ENCODE results near the gene TP53.

The TP53 gene

DNA sequence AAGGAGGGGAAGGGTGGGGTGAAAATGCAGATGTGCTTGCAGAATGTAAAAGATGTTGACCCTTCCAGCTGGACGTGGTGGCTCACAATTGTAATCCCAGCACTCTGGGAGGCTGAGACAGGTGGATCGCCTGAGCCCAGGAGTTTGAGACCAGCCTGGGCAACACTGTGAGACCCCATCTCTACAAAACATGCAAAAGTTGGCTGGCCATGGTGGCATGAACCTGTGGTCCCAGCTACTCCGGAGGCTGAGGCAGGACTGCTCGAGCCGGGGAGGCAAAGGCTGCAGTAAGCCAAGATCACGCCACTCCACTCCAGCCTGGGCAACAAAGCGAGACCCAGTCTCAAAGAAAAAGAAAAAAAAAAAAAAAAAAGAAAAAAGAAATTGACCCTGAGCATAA lies 18.8 kb downstream of the TP53 start:
- H3K36me3 ChIP-seq (ENCODE audit: control insufficient read depth in 2 of 2, insufficient read depth in 2 of 2, low read length in 2 of 2), result peaks cover 22 to 29% of the 10 kb centered on the region in 2 donors
- no peak overlapping the region for H3K4me3 ChIP-seq (ENCODE audit: low read length in 2 of 2)
- peaks cover 0 to 3% of the 10 kb centered on the region in 2 donors for H3K9me3 ChIP-seq (ENCODE audit: control insufficient read depth in 2 of 2, low read length in 2 of 2)
- H3K27me3 ChIP-seq (ENCODE audit: control insufficient read depth in 1 of 2, insufficient read depth in 2 of 2, low read length in 2 of 2), result no peaks in the 10 kb centered on the region
- H3K27ac ChIP-seq (ENCODE audit: low read length), result no peak overlapping the region
- peaks cover 2% of the 10 kb centered on the region for H3K4me1 ChIP-seq (ENCODE audit: control insufficient read depth, insufficient read depth, low read length)
- no peak overlapping the region for H3K9ac ChIP-seq (ENCODE audit: low read length in 2 of 2)

DNA sequence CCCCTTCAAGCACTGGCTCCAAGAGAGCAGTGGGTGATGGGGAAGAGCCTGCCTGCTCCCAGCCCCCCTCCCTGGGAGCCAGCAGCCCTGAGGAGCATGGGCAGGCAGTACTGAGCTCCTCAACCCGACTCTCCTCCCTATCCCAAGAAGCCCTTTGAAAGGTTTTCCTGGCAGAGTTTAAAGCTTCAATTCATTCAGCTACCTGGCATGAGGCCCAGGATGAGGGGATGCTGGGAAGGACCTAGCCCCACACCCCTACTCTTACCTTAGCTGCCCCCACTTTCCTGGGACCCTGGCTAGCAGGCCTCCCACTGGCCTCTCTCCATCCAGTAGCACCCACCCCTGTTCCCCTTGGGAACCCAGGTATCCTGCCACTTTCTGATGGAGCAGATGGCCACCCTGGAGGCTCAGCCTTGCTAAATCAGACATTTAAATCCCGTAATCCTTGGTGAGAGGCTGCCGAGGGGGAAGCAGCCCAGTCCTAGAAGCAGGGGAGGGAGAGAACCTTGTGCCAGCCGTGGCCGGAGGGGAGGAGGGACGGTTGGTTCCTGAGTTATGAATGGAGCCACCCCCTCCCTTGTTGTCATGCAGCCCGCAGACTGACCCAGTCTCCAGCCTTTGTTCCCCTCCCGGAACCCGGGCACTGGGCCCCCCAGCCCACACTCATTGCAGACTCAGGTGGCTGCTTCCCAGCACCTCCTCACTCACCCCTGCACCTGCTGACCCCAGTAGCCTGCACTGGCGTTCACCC lies 19.5 kb downstream of the TP53 start:
- peaks cover 2% of the 10 kb centered on the region for H3K4me1 ChIP-seq (ENCODE audit: control insufficient read depth, insufficient read depth, low read length)
- H3K9ac ChIP-seq (ENCODE audit: low read length in 2 of 2), result no peak overlapping the region
- H3K27me3 ChIP-seq (ENCODE audit: control insufficient read depth in 1 of 2, insufficient read depth in 2 of 2, low read length in 2 of 2), result no peaks in the 10 kb centered on the region
- peaks cover 19 to 24% of the 10 kb centered on the region in 2 donors for H3K36me3 ChIP-seq (ENCODE audit: control insufficient read depth in 2 of 2, insufficient read depth in 2 of 2, low read length in 2 of 2)
- H3K27ac ChIP-seq (ENCODE audit: low read length), result no peak overlapping the region
- no peak overlapping the region for H3K4me3 ChIP-seq (ENCODE audit: low read length in 2 of 2)
- no peaks in the 10 kb centered on the region for H3K9me3 ChIP-seq (ENCODE audit: control insufficient read depth in 2 of 2, low read length in 2 of 2)

DNA sequence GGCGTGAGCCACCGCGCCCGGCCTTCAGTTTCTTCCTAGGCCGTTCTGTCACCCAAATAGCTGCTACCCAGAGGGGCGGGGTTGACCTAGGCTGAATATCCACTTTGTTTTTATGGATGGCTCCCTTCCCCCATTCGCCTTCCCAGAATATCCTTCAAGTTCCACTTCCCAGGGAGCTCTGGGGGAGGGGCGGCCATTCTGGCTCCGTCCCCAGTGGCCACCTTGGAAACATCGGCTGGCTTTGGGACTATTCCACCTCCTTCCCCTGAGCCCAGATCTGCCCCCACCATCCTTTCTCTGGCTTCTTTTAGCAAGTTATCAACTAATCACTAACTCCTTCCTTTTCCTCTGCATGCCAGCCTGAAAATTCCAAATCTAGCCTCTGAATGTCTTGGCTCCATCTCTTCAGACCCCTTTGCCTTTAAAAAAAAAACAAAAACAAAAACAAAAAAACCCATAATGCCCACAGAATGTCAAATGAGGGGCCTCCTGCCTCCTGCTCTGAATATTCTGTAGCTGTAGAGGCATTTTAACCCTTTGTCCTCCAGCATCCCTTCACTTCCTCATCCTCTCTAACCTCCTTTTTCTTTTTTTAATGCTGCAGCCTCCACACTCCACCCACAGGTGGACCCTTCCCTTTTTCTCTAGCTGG lies 30.2 kb downstream of the TP53 start:
- H3K4me1 ChIP-seq (ENCODE audit: control insufficient read depth, insufficient read depth, low read length), result peaks cover 13% of the 10 kb centered on the region
- no peak overlapping the region for H3K4me3 ChIP-seq (ENCODE audit: low read length in 2 of 2)
- no peak overlapping the region for H3K9ac ChIP-seq (ENCODE audit: low read length in 2 of 2)
- peak overlapping the region; percentile 37 for H3K27ac ChIP-seq (ENCODE audit: low read length)
- no peaks in the 10 kb centered on the region for H3K36me3 ChIP-seq (ENCODE audit: control insufficient read depth in 2 of 2, insufficient read depth in 2 of 2, low read length in 2 of 2)
- H3K27me3 ChIP-seq (ENCODE audit: control insufficient read depth in 1 of 2, insufficient read depth in 2 of 2, low read length in 2 of 2), result peaks cover 0 to 4% of the 10 kb centered on the region in 2 donors
- no peaks in the 10 kb centered on the region for H3K9me3 ChIP-seq (ENCODE audit: control insufficient read depth in 2 of 2, low read length in 2 of 2)

DNA sequence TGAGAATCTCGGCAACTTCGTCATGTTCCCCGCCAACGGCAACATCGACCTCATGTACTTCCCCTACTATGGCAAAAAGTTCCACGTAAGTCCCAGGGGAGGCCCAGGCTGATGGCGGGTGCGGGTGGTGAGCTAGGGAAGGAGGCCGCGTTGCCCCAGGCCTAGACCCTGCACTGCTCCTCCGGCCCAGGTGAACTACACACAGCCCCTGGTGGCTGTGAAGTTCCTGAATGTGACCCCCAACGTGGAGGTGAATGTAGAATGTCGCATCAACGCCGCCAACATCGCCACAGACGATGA lies 31.8 kb downstream of the TP53 start:
- H3K4me3 ChIP-seq (ENCODE audit: low read length in 2 of 2), result no peak overlapping the region
- H3K4me1 ChIP-seq (ENCODE audit: control insufficient read depth, insufficient read depth, low read length), result peaks cover 25% of the 10 kb centered on the region
- H3K27me3 ChIP-seq (ENCODE audit: control insufficient read depth in 1 of 2, insufficient read depth in 2 of 2, low read length in 2 of 2), result peaks cover 0 to 13% of the 10 kb centered on the region in 2 donors
- H3K9me3 ChIP-seq (ENCODE audit: control insufficient read depth in 2 of 2, low read length in 2 of 2), result no peaks in the 10 kb centered on the region
- H3K36me3 ChIP-seq (ENCODE audit: control insufficient read depth in 2 of 2, insufficient read depth in 2 of 2, low read length in 2 of 2), result no peaks in the 10 kb centered on the region
- H3K27ac ChIP-seq (ENCODE audit: low read length), result no peak overlapping the region
- no peak overlapping the region for H3K9ac ChIP-seq (ENCODE audit: low read length in 2 of 2)

DNA sequence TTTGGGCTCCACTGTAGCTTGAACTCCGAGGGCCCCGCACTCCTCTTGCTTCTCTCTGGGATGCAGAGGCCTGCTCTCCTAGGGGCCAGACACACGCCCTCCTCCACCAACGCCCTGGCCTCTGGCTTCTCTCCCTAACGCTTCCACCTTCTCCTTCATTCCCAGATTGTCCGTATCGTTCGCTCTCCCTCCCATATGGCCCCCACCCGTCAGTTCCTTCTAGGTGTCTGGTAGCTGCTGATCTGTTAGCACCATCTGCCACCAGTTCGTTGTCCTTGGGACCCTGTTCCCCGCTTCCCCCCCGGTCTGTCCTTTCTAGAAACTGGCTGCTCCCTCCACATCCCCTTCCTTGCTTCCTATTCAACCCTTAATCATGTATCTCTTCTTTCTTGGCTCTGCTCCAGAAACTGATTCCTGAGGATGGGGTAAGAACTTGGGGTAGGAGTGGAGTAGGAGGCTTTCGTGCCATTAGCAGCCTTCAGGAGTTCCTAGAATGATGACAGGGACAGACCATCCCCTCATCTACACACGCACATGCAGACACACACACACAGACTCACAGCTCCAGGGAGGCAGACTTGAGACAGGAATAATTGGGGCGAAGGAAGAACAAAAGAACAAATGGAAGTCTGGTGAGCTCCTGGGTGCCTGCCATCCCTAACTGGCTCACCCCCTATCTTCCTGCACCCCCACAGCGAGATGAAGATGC lies 32.3 kb downstream of the TP53 start:
- Histone ChIP-seq H3K27me3 (ENCODE audit: control insufficient read depth in 1 of 2, insufficient read depth in 2 of 2, low read length in 2 of 2) (peaks cover 5 to 18% of the 10 kb centered on the region in 2 donors), H3K4me3 (ENCODE audit: low read length in 2 of 2) (no peak overlapping the region), H3K36me3 (ENCODE audit: control insufficient read depth in 2 of 2, insufficient read depth in 2 of 2, low read length in 2 of 2) (no peaks in the 10 kb centered on the region), H3K4me1 (ENCODE audit: control insufficient read depth, insufficient read depth, low read length) (peaks cover 30% of the 10 kb centered on the region), H3K9me3 (ENCODE audit: control insufficient read depth in 2 of 2, low read length in 2 of 2) (no peaks in the 10 kb centered on the region), H3K27ac (ENCODE audit: low read length) (no peak overlapping the region), H3K9ac (ENCODE audit: low read length in 2 of 2) (no peak overlapping the region)

DNA sequence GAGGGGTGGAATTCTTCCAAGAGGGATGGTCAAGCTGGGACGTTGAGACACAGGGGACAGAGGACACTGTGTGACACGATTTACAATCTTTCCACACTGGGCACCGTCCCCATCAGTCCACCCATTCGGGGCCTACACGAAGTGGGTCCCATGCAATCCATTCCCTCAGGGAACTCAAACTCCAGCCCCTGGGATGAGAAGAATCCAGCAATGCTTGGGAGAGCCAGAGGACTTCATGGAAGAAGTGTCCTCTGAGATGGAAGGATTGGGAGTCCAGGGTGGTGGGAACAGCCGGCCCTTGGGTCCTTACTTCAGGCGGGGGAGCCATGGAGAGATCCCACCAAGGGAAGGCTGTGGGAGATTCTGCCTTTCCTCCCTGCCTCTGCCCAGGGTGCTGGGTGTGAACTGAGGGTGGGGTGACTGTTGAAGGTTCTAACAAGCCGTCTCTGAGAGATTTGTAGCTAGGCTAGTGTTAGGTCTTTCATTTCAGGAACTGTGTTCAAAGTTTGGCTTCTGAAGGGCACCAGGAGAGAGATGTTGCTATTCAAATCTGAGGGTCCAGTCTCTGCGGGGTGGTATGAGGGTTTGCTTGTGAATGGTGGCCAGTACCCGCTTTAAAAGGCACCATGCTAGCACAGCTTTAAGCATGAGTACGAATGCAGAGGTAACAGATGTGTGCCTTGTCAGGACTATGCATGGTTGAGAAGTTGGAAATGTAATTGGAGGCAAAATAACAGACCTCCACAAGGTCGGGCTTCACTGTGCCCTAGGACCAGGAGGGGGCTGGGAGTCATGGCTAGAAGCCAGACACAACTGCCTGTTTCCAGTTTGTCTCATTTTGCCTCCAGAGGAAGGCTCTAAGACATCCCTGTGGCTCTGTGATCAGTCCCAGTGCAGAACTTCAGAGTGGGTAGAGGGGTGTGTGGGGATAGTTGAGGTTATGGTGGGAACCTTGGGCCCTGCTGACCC lies 34.6 kb downstream of the TP53 start:
- Histone ChIP-seq H3K4me3 (ENCODE audit: low read length in 2 of 2) (no peak overlapping the region), H3K27ac (ENCODE audit: low read length) (no peak overlapping the region), H3K27me3 (ENCODE audit: control insufficient read depth in 1 of 2, insufficient read depth in 2 of 2, low read length in 2 of 2) (peaks cover 9 to 21% of the 10 kb centered on the region in 2 donors), H3K4me1 (ENCODE audit: control insufficient read depth, insufficient read depth, low read length) (peaks cover 29% of the 10 kb centered on the region), H3K9ac (ENCODE audit: low read length in 2 of 2) (no peak overlapping the region), H3K9me3 (ENCODE audit: control insufficient read depth in 2 of 2, low read length in 2 of 2) (no peaks in the 10 kb centered on the region), H3K36me3 (ENCODE audit: control insufficient read depth in 2 of 2, insufficient read depth in 2 of 2, low read length in 2 of 2) (no peaks in the 10 kb centered on the region)

DNA sequence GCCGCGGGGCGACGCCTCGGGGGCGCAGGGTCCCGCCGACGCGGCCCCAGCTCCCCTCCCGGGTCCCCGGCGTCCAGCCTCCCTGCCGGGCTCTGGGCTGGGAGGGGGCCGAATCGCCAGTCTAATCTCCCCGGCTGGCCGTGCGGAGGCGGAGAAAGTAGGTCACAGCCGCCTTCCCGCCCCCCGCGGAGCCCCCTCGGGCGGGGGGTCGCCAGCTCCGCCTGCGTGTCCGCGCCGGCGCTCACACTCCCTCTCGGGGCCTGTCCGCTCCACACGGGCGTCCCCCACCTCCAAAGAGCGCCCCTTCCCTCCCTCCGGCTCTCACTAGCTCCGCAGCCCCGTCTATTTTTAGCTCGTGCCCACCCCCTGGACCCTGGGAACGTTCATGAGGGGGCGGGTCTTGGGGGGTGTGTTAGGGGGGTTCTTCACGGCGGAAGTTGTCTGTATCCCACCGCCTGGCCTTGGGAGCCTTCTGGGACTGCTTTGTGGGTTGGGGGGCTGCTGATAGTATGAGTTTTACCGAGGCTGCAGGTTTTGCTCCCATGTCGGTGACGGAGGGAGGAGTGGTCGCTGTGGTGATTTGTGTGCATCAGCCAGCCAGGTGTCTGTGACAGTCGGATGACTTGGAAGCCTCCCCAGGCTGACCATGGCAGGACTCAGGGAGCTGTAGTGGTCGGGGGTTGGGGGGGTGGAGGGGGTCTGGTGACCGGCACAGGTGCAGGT lies 35.5 kb downstream of the TP53 start:
- Histone ChIP-seq H3K9me3 (ENCODE audit: control insufficient read depth in 2 of 2, low read length in 2 of 2) (no peaks in the 10 kb centered on the region), H3K9ac (ENCODE audit: low read length in 2 of 2) (peak overlapping the region; percentile 21 to 32), H3K27me3 (ENCODE audit: control insufficient read depth in 1 of 2, insufficient read depth in 2 of 2, low read length in 2 of 2) (peaks cover 9 to 21% of the 10 kb centered on the region in 2 donors), H3K27ac (ENCODE audit: low read length) (peak overlapping the region; percentile 24), H3K36me3 (ENCODE audit: control insufficient read depth in 2 of 2, insufficient read depth in 2 of 2, low read length in 2 of 2) (no peaks in the 10 kb centered on the region), H3K4me3 (ENCODE audit: low read length in 2 of 2) (peak overlapping the region; percentile 66 to 74), H3K4me1 (ENCODE audit: control insufficient read depth, insufficient read depth, low read length) (peaks cover 23% of the 10 kb centered on the region)

DNA sequence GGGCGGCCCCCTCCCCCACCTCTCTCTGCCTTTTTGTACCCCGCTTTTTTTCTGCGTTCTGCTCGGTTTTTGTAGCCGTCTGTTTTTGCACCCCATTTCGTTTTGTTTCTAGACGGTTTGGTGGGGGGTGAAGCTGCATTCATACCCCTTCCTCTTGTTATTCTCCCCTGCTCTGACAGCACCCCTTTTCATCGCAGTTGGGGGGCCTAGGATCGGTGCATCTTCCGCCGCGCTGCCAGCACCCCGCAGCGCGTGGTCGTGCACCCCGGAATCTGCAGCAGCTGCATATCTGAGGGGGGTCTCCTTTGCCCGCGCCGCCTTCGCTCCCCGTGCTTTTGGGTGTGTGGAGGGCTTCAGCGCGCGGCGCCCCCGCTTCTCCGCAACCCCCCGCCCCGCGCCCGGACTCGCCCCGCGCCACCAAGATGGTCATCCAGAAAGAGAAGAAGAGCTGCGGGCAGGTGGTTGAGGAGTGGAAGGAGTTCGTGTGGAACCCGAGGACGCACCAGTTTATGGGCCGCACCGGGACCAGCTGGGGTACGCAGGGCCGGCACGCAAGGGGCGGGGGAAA lies 36.1 kb downstream of the TP53 start:
- Histone ChIP-seq H3K27ac (ENCODE audit: low read length) (peak overlapping the region; percentile 24), H3K9ac (ENCODE audit: low read length in 2 of 2) (peak overlapping the region; percentile 21 to 38), H3K9me3 (ENCODE audit: control insufficient read depth in 2 of 2, low read length in 2 of 2) (no peaks in the 10 kb centered on the region), H3K4me1 (ENCODE audit: control insufficient read depth, insufficient read depth, low read length) (peaks cover 19% of the 10 kb centered on the region), H3K4me3 (ENCODE audit: low read length in 2 of 2) (peak overlapping the region; percentile 66 to 74), H3K36me3 (ENCODE audit: control insufficient read depth in 2 of 2, insufficient read depth in 2 of 2, low read length in 2 of 2) (no peaks in the 10 kb centered on the region), H3K27me3 (ENCODE audit: control insufficient read depth in 1 of 2, insufficient read depth in 2 of 2, low read length in 2 of 2) (peaks cover 9 to 21% of the 10 kb centered on the region in 2 donors)

DNA sequence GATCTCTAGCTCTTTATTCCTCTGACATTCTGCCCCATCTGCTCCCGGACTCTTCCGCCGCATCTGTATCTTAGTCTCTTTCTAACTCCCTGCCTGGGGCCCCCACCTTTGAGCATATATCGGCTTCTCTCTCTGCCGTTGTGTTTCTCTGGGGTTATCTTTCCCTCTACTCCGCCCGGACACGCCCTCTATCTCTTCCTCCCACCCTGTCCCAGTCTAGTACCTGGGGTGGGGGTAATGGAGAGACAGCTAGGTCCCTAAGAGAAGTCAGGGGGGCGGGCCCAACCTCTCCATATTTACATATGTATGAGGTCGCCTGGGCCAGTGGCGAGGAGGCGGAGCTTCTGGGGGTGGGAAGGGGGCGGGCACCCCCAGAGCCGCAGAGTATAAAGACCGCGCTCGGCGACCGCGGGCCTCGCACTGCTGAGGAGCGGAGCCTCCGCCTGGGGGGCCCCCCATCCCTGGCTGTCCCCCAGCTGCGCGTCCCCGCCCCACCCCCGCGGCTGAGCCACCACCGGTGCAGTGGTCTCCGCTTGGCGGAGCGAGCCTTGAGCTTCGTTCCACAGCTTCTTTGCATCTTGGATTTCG lies 36.7 kb downstream of the TP53 start, which contains the start of gene ATP1B2:
Gene ATP1B2 (plus strand): TSS at position 418 of the 588 bp plus-strand sequence. CDS start 593 bp downstream, outside the sequence.
- H3K27me3 ChIP-seq (ENCODE audit: control insufficient read depth in 1 of 2, insufficient read depth in 2 of 2, low read length in 2 of 2), result peaks cover 9 to 21% of the 10 kb centered on the region in 2 donors
- H3K9me3 ChIP-seq (ENCODE audit: control insufficient read depth in 2 of 2, low read length in 2 of 2), result no peaks in the 10 kb centered on the region
- H3K4me1 ChIP-seq (ENCODE audit: control insufficient read depth, insufficient read depth, low read length), result peaks cover 18% of the 10 kb centered on the region
- peak within 1 kb of the TSS; percentile 66 to 74 for H3K4me3 ChIP-seq (ENCODE audit: low read length in 2 of 2)
- peak within 1 kb of the TSS; percentile 24 for H3K27ac ChIP-seq (ENCODE audit: low read length)
- H3K36me3 ChIP-seq (ENCODE audit: control insufficient read depth in 2 of 2, insufficient read depth in 2 of 2, low read length in 2 of 2), result no peaks in the 10 kb centered on the region
- H3K9ac ChIP-seq (ENCODE audit: low read length in 2 of 2), result peak within 1 kb of the TSS; percentile 29 to 38
